ENCODE results near the gene DISP2. TPM values are rescaled to one million over a fixed set of nuclear protein-coding genes. Genes with fewer than 3 reads are reported as not detected.

The DISP2 gene
- total RNA-seq, 1 experiment from 2014 or later = 1.3 TPM

DNA sequence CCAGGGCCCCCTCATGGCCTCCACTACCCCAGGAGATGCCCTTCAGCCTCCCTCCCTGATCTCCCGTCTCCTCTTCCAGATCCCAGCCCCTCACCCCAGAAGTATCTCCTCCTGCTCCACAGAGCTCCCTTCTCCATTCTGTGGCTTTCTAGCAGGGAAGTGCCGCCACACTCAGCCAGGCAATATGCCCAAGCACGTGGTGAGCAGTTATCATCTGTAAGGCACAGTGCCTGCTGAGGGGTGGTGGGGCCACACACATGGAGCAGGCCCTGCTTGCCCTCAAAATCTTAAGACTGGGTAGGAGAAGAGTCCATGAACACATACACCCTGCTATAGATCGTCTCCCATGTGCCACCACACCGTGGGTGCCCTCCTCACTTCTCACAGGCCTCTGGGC, 9.5 kb upstream of the DISP2 start:
- Mint-ChIP-seq H3K4me3 (no peak overlapping the region), H3K27me3 (ENCODE audit: low read depth) (peaks cover 12% of the 10 kb centered on the region), H3K4me1 (peaks cover 10 to 24% of the 10 kb centered on the region in 2 experiments), H3K9me3 (no peaks in the 10 kb centered on the region), H3K36me3 (ENCODE audit: insufficient read depth in 1 of 3, low read depth in 3 of 3) (no peaks in the 10 kb centered on the region), H3K27ac (peak overlapping the region in 1 of 3 experiments; percentile 86; a peak in 3 of 7 replicates)
- Histone ChIP-seq H4K91ac (ENCODE audit: insufficient read length, low read depth, low read length) (no peak overlapping the region), H4K5ac (ENCODE audit: insufficient read length, low read depth, low read length) (no peak overlapping the region), H3K79me1 (ENCODE audit: insufficient read depth, low read depth, low read length, poor library complexity, severe bottlenecking) (no peaks in the 10 kb centered on the region), H3K4ac (ENCODE audit: low read depth, low read length) (no peak overlapping the region), H4K8ac (replicated peaks; ENCODE audit: insufficient read length, low read depth, low read length) (no peak overlapping the region), H2AK5ac (ENCODE audit: insufficient read length, low read length) (no peak overlapping the region), H3K9ac (ENCODE audit: extremely low read depth, insufficient read length, low read length) (no peak overlapping the region), H2BK12ac (ENCODE audit: insufficient read length, low read depth, low read length) (no peak overlapping the region), H3K14ac (ENCODE audit: insufficient read depth, low read length) (no peak overlapping the region), H3K23ac (ENCODE audit: insufficient read length, low read depth, low read length) (no peak overlapping the region), H2BK120ac (ENCODE audit: low read depth, low read length, poor library complexity, severe bottlenecking) (no peak overlapping the region), H3K4me1 (ENCODE audit: insufficient read depth, low read length) (no peaks in the 10 kb centered on the region), H2BK20ac (ENCODE audit: low read depth, low read length, poor library complexity, severe bottlenecking) (no peak overlapping the region), H3K23me2 (ENCODE audit: insufficient read length, low read depth, low read length, poor library complexity, severe bottlenecking) (no peaks in the 10 kb centered on the region), H3K4me2 (ENCODE audit: insufficient read depth, insufficient read length, low read length) (no peak overlapping the region), H3K79me2 (ENCODE audit: insufficient read depth, low read length) (no peaks in the 10 kb centered on the region), H2BK5ac (ENCODE audit: insufficient read length, low read length) (no peak overlapping the region), H2BK15ac (ENCODE audit: low read depth, low read length) (no peak overlapping the region), H3K56ac (ENCODE audit: insufficient read length, low read depth, low read length) (no peak overlapping the region), H2AFZ (ENCODE audit: low read length) (no peak overlapping the region), H3K9me3 (ENCODE audit: control insufficient read depth, low read depth, low read length) (no peaks in the 10 kb centered on the region), H3T11ph (ENCODE audit: low read length) (no peak overlapping the region), H4K20me1 (ENCODE audit: control insufficient read depth, insufficient read depth, insufficient read length) (no peaks in the 10 kb centered on the region), H3K27ac (ENCODE audit: insufficient read length, low read depth, low read length) (no peak overlapping the region), H3K18ac (ENCODE audit: insufficient read length, low read depth, low read length) (no peak overlapping the region), H3K27me3 (ENCODE audit: insufficient read depth, low read length) (no peaks in the 10 kb centered on the region)
- no peak for DNase-seq
- TF ChIP-seq, protein P1, sequence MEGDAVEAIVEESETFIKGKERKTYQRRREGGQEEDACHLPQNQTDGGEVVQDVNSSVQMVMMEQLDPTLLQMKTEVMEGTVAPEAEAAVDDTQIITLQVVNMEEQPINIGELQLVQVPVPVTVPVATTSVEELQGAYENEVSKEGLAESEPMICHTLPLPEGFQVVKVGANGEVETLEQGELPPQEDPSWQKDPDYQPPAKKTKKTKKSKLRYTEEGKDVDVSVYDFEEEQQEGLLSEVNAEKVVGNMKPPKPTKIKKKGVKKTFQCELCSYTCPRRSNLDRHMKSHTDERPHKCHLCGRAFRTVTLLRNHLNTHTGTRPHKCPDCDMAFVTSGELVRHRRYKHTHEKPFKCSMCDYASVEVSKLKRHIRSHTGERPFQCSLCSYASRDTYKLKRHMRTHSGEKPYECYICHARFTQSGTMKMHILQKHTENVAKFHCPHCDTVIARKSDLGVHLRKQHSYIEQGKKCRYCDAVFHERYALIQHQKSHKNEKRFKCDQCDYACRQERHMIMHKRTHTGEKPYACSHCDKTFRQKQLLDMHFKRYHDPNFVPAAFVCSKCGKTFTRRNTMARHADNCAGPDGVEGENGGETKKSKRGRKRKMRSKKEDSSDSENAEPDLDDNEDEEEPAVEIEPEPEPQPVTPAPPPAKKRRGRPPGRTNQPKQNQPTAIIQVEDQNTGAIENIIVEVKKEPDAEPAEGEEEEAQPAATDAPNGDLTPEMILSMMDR (conservative IDR thresholded peaks at IDR 0.05) = no peak
- WGBS (ENCODE audit: extremely low coverage, insufficient read length, low lambda C conversion rate) = no CpG with 5 or more reads among the region's 5 CpGs
